Measurements from ENCODE around the gene DPYSL3. TPM values are rescaled to one million over a fixed set of nuclear protein-coding genes. Genes with fewer than 3 reads are reported as not detected.

Gene DPYSL3
- total RNA-seq, result 175 and 185 TPM in 2 replicates

DNA sequence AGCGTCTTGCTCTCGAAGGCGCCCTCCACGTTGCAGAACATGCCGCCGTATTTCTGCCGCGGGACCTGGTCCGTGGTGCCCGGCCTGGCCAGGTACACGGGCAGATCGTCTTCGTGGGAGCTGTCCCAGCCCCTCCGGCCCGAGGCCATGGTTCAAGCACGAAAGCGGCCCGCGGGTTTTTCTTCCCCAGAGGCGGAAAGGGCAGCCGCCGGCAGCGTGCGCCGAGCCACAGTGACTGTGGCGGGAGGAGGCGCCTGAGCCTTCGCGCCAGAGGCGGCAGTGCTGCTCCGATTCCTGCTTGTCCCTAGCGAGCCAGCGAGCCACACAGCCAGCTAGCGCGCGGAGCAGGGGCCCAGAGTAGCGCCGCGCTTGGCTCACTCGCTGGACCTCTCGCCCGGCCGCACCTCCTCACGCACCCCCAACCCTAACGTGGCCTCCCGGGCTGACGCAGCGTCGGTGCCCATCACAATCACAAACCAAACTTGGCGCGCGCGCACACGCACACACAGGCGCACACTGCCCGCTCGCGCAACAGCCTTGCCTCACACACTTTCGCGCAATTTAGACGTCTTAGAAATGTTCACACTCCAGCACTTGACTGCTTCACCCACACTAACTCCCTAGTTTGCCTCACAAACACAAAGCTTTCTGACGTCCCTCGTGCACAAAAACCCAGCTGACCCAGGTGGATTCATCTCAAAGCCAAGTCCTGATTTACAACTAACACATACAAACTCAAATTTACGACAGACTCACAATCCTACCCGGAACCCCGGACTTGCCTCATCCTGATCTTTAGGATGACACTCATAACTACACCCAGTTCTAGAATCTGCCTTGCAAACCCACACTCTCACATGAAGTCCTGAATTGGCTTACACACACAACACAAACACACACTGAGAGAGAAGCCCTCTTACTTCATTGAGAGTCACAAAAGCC lies at the start of gene DPYSL3:
TSS of gene DPYSL3 (minus strand) at position 359 of the 942 bp plus-strand sequence. CDS start at position 149, 210 bp downstream.

Measured in smooth muscle cell of trachea (primary cell).